ENCODE data around the gene GRIA3. TPM values are rescaled to one million over a fixed set of nuclear protein-coding genes. Genes with fewer than 3 reads are reported as not detected.
"Not testable (repeated sequence)": the region's sequence is repeated elsewhere in the genome, so short reads cannot be mapped to it uniquely, and the experiment has no call there.

Gene GRIA3
- total and polyA plus RNA-seq, 7 donors = 0.07 to 3.0 (median 0.82) TPM; not detected in 2

DNA sequence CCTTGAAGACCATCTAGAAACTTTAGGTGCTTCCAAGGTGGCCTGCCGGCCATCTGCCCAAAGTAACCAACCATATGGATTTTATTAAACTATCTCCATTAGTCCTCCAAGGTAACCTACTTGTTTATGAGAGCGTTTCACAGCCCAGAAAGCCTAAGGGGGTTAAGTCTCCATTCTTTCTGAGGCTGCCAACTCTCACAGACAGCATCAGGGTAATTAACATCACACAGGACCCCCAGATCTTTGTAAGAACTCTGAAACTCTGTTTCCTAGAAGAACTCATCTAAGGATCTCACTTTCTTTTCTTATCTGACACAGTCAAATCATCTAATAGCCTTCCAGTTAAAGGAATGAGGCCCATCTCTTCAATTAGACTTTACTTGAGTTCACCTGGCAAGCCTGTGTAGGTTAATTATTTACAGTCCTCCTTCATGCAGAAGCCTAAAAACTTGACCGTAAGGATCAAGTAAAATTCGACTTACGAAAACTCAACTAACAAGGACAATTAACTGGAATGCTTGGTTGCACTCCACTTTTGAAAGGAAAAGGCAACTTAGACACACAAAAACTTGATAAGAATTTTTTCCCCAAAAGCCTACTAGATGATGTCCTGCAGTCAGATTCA is 252.5 kb downstream of the GRIA3 start:
- H3K27me3 ChIP-seq = no peaks in the 10 kb centered on the region
- H3K27ac ChIP-seq = no peak overlapping the region
- DNase-seq = no peak
- TF ChIP-seq POLR2AphosphoS5 (IDR thresholded peaks at IDR 0.05) = no peak
- TF ChIP-seq POLR2A (IDR thresholded peaks at IDR 0.05) = no peak
- no peak for TF ChIP-seq EP300 (IDR thresholded peaks at IDR 0.05)
- TF ChIP-seq, protein P1, sequence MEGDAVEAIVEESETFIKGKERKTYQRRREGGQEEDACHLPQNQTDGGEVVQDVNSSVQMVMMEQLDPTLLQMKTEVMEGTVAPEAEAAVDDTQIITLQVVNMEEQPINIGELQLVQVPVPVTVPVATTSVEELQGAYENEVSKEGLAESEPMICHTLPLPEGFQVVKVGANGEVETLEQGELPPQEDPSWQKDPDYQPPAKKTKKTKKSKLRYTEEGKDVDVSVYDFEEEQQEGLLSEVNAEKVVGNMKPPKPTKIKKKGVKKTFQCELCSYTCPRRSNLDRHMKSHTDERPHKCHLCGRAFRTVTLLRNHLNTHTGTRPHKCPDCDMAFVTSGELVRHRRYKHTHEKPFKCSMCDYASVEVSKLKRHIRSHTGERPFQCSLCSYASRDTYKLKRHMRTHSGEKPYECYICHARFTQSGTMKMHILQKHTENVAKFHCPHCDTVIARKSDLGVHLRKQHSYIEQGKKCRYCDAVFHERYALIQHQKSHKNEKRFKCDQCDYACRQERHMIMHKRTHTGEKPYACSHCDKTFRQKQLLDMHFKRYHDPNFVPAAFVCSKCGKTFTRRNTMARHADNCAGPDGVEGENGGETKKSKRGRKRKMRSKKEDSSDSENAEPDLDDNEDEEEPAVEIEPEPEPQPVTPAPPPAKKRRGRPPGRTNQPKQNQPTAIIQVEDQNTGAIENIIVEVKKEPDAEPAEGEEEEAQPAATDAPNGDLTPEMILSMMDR (IDR thresholded peaks at IDR 0.05) = no peak
- no peaks in the 10 kb centered on the region for H3K36me3 ChIP-seq
- H3K9me3 ChIP-seq = no peaks in the 10 kb centered on the region
- no peak overlapping the region for H3K4me3 ChIP-seq
- intact Hi-C loops (cut with DNase I) = no loop called here
- no peaks in the 10 kb centered on the region for H3K4me1 ChIP-seq
- WGBS, 2 donors = 49 to 63% methylated on average over 5 of the region's 5 CpGs

DNA sequence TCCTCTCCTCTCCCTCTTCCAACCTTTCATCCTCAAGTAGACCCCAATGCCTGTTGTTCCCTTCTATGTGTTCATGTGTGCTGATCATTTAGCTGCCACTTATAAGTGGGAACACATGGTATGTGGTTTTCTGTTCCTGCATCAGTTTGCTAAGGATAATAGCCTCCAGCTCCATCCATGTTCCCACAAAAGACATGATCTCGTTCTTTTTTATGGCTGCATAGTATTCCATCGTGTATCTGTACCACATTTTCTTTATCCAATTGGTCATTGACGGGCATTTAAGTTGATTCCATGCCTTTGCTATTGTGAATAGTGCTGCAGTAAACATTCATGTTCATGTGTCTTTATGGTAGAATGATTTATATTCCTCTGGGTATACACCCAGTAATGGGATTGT is 255.8 kb downstream of the GRIA3 start:
- H3K9me3 ChIP-seq; H3K4me3 ChIP-seq; H3K36me3 ChIP-seq; H3K27ac ChIP-seq; H3K27me3 ChIP-seq; intact Hi-C loops (cut with DNase I); H3K4me1 ChIP-seq; DNase-seq: not testable (repeated sequence)
- 86 to 93% methylated on average over 3 of the region's 3 CpGs for WGBS, 2 donors

DNA sequence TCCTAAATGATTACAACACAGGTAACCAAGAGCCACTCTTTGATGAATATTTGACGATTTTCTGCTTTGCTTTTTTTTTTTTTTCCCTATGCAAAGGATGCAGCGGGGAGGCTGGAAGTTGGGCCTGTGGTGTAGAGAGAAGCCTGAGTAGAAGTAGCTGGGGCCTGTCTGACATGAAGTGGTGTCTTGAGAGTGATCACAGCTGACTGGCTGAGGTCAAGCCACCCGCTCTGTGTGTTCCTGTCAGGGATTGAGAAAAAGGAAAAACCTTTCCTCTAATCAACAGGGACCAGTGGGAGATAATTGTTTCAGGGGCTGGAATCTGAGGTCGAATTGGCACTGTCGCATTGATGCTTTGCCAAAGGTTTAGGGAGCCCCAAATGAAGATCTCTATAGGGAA is 258.7 kb downstream of the GRIA3 start:
- intact Hi-C loops (cut with DNase I) = no loop called here
- Histone ChIP-seq H3K27me3 (no peaks in the 10 kb centered on the region), H3K9me3 (no peaks in the 10 kb centered on the region), H3K4me3 (no peak overlapping the region), H3K27ac (no peak overlapping the region), H3K36me3 (no peaks in the 10 kb centered on the region), H3K4me1 (no peaks in the 10 kb centered on the region)
- no peak for TF ChIP-seq EP300 (IDR thresholded peaks at IDR 0.05)
- TF ChIP-seq POLR2A (IDR thresholded peaks at IDR 0.05) = no peak
- no peak for TF ChIP-seq POLR2AphosphoS5 (IDR thresholded peaks at IDR 0.05)
- TF ChIP-seq, protein P1 (IDR thresholded peaks at IDR 0.05) = no peak
- DNase-seq = no peak
- 91 to 95% methylated on average over 5 of the region's 5 CpGs for WGBS, 2 donors

DNA sequence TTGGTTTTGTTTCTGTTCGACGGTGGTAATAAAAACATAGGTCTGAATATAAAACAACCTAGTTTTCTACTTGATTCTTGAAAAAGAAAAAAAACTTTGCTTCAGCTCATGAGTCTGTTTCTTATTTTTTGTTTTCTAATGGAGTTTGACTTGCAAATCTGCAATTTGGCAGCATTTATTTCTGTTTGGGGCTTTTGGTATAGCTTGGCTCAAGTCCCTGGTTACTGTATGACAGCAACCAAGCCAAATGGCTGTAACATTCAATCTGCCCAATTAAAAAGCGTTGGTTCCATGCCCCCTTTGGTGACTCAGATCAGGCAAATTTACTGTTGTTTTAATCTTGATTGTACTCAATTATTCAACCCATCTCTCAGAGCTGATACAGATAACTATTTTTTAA is 263.4 kb downstream of the GRIA3 start:
- no peak overlapping the region for H3K4me3 ChIP-seq
- H3K36me3 ChIP-seq = no peaks in the 10 kb centered on the region
- no peak for DNase-seq
- no peaks in the 10 kb centered on the region for H3K9me3 ChIP-seq
- no peaks in the 10 kb centered on the region for H3K27me3 ChIP-seq
- H3K27ac ChIP-seq = no peak overlapping the region
- intact Hi-C loops (cut with DNase I) = no loop called here
- TF ChIP-seq EP300 (IDR thresholded peaks at IDR 0.05) (no peak), POLR2AphosphoS5 (IDR thresholded peaks at IDR 0.05) (no peak), POLR2A (IDR thresholded peaks at IDR 0.05) (no peak)
- TF ChIP-seq, protein P1 (IDR thresholded peaks at IDR 0.05) = no peak
- no peaks in the 10 kb centered on the region for H3K4me1 ChIP-seq
- 32 to 52% methylated on average over 3 of the region's 3 CpGs for WGBS, 2 donors

DNA sequence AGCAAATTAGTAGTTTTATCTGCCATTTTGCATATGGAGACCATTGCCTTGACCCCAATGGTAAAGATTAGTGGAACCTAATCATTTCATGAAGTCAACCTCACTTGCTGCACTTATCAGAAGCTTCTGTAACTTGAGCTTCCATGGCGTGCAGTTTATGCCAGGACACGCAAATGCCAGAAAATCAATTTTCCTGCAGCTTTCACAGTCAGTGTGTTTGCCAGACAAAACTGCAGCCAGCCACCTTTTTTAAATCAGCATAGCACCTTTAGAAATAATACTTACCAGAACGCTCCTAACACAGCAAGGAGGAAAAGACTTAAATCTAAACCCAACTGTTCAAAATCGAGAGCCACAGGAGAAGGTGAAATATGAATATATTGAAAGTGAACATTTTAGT is 265.3 kb downstream of the GRIA3 start:
- no peaks in the 10 kb centered on the region for H3K9me3 ChIP-seq
- no peak overlapping the region for H3K27ac ChIP-seq
- WGBS, 2 donors = 88 to 93% methylated on average over 4 of the region's 4 CpGs
- no peaks in the 10 kb centered on the region for H3K4me1 ChIP-seq
- no peak for DNase-seq
- no peaks in the 10 kb centered on the region for H3K36me3 ChIP-seq
- no peak overlapping the region for H3K4me3 ChIP-seq
- intact Hi-C loops (cut with DNase I) = no loop called here
- no peaks in the 10 kb centered on the region for H3K27me3 ChIP-seq
- TF ChIP-seq EP300 (IDR thresholded peaks at IDR 0.05) (no peak), POLR2AphosphoS5 (IDR thresholded peaks at IDR 0.05) (no peak), POLR2A (IDR thresholded peaks at IDR 0.05) (no peak)
- TF ChIP-seq, protein P1 (IDR thresholded peaks at IDR 0.05) = no peak

Data from sigmoid colon (tissue), 7 donors.